HCT116 (cell line): ENCODE data around the gene HSPA12A. TPM values are rescaled to one million over a fixed set of nuclear protein-coding genes. Genes with fewer than 3 reads are reported as not detected.

Source experiments
- ATAC-seq: fragments of 200-7000 bp; cut with Tn5 transposase; 2 replicates; pipeline ENCODE4 v1.9.1; 2020; ENCODE audit warnings: mild to moderate bottlenecking, moderate library complexity
- BruUV-seq: library from RNA; stranded (reverse); fragments of 400-500 nt; replicated peaks from 2 replicates; lab custom pipeline; 2021; lab: Mats Ljungman, UMichigan
- CTCF ChIA-PET: fragments of 300-600 bp; sonication (Branson Sonifier 250); formaldehyde crosslinking; loops from one replicate; lab custom pipeline; 2021; ENCODE audit warnings: antibody characterized with exemption; lab: Charles Lee
- POLR2A ChIA-PET: fragments of 300-600, 350-600 bp; sonication (Branson Sonifier 250); formaldehyde crosslinking; loops from one replicate; lab custom pipeline; 2021; ENCODE audit warnings: antibody characterized with exemption; lab: Charles Lee
- RAD21 ChIA-PET, 2 experiments: fragments of 300-600 bp; sonication (Branson Sonifier 250); formaldehyde crosslinking; loops; one replicate each; lab custom pipeline; 2023; ENCODE audit warnings: low total read pairs in 2 of 2; ENCODE audit not compliant: uncharacterized antibody in 2 of 2, unreplicated experiment in 2 of 2, low non-redundant PET in 1 of 2; lab: Charles Lee
- DNase-seq: peaks from one replicate; pipeline ENCODE4 v3.0.0-alpha.2; 2010; ENCODE audit warnings: low read depth, low spot score
- H2AFZ ChIP-seq: fragments of 200-600 bp; shearing (Covaris generic), sonication (generic); 2 replicates; pipeline ENCODE4 v1.6.1; 2017; ENCODE audit warnings: low read depth, mixed run types, mixed read lengths, antibody characterized with exemption, low read length; ENCODE audit not compliant: poor library complexity, severe bottlenecking
- H3K27ac ChIP-seq: 2 replicates; pipeline ENCODE4 v1.5.1; 2012; ENCODE audit warnings: low read depth, low read length
- H3K27me3 ChIP-seq: fragments of 200-600 bp; sonication (generic); 2 replicates; pipeline ENCODE4 v1.6.1; 2016; ENCODE audit warnings: mixed run types, low read length, mixed read lengths; ENCODE audit not compliant: insufficient read depth
- H3K36me3 ChIP-seq, 2 experiments: fragments of 200-500 bp in 1 of 2; fragments of 200-600 bp in 1 of 2; sonication (Bioruptor generic) in 1 of 2; sonication (generic) in 1 of 2; 2 replicates each; pipeline versions ENCODE4 v1.5.1 to v1.6.1; 2014 to 2016; ENCODE audit warnings: low read length in 2 of 2, inconsistent platforms in 1 of 2, mixed read lengths in 1 of 2, mixed run types in 1 of 2; ENCODE audit not compliant: insufficient read depth in 2 of 2, control insufficient read depth in 1 of 2
- H3K4me1 ChIP-seq, 2 experiments: fragments of 200-600 bp in 1 of 2; sonication (generic) in 1 of 2; 2 replicates each; pipeline versions ENCODE4 v1.5.1 to v1.6.1; 2012 to 2017; ENCODE audit warnings: low read length in 2 of 2, inconsistent platforms in 1 of 2, mild to moderate bottlenecking in 1 of 2, mixed read lengths in 1 of 2, mixed run types in 1 of 2, moderate library complexity in 1 of 2; ENCODE audit not compliant: insufficient read depth in 2 of 2, control insufficient read depth in 1 of 2
- H3K4me2 ChIP-seq: fragments of 200-600 bp; sonication (generic); 2 replicates; pipeline ENCODE4 v1.6.1; 2017; ENCODE audit warnings: mixed run types, low read length, mixed read lengths
- H3K4me3 ChIP-seq, 2 experiments: fragments of 200-600 bp in 1 of 2; sonication (generic) in 1 of 2; replicated peaks in 1 of 2; 2 replicates each; pipeline ENCODE4 v1.5.1; 2011 to 2016; ENCODE audit warnings: low read length in 2 of 2, control low read depth in 1 of 2, low read depth in 1 of 2, mild to moderate bottlenecking in 1 of 2, mixed read lengths in 1 of 2, mixed run types in 1 of 2
- H3K79me2 ChIP-seq: fragments of 200-600 bp; sonication (generic); 2 replicates; pipeline ENCODE4 v1.6.1; 2017; ENCODE audit warnings: mild to moderate bottlenecking, mixed run types, low read length, moderate library complexity, mixed read lengths; ENCODE audit not compliant: insufficient read depth
- H3K9ac ChIP-seq: fragments of 200-600 bp; sonication (generic); 2 replicates; pipeline ENCODE4 v1.6.1; 2016; ENCODE audit warnings: low read length, mixed read lengths
- H3K9me2 ChIP-seq: fragments of 200-600 bp; sonication (generic), shearing (Covaris generic); 2 replicates; pipeline ENCODE4 v1.6.1; 2017; ENCODE audit warnings: mixed run types, mild to moderate bottlenecking, moderate library complexity; ENCODE audit not compliant: insufficient read depth
- H3K9me3 ChIP-seq, 2 experiments: fragments of 200-500 bp in 1 of 2; fragments of 200-600 bp in 1 of 2; sonication (Bioruptor generic) in 1 of 2; sonication (generic) in 1 of 2; 2 replicates each; pipeline ENCODE4 v1.6.1; 2014 to 2017; ENCODE audit warnings: low read length in 2 of 2, mixed read lengths in 2 of 2, inconsistent platforms in 1 of 2, low read depth in 1 of 2, mild to moderate bottlenecking in 1 of 2, mixed run types in 1 of 2, moderate library complexity in 1 of 2; ENCODE audit not compliant: control insufficient read depth in 1 of 2, insufficient read depth in 1 of 2
- H4K20me1 ChIP-seq: fragments of 200-600 bp; sonication (generic), shearing (Covaris generic); 2 replicates; pipeline ENCODE4 v1.6.1; 2017; ENCODE audit warnings: mixed run types, mild to moderate bottlenecking, moderate library complexity; ENCODE audit not compliant: insufficient read depth
- ATF3 ChIP-seq: IDR thresholded peaks from 2 replicates; pipeline ENCODE4 v1.6.1; 2012
- CBX3 ChIP-seq: IDR thresholded peaks from 2 replicates; pipeline ENCODE4 v1.6.1; 2012; ENCODE audit warnings: low read depth
- CTCF ChIP-seq, 3 experiments: fragments of 200-600 bp in 1 of 3; sonication (generic) in 1 of 3; IDR thresholded peaks in 2 of 3; conservative IDR thresholded peaks in 1 of 3; 2 replicates each; pipeline ENCODE4 v1.5.1; 2012 to 2017; ENCODE audit warnings: low read depth in 2 of 3, low read length in 2 of 3, antibody characterized with exemption in 1 of 3, borderline replicate concordance in 1 of 3, control low read depth in 1 of 3, mild to moderate bottlenecking in 1 of 3, mixed read lengths in 1 of 3, mixed run types in 1 of 3, moderate library complexity in 1 of 3; ENCODE audit not compliant: insufficient read depth in 1 of 3
- EGR1 ChIP-seq: IDR thresholded peaks from 2 replicates; pipeline ENCODE4 v1.6.1; 2012; ENCODE audit warnings: low read depth
- ELF1 ChIP-seq: IDR thresholded peaks from 2 replicates; pipeline ENCODE4 v1.6.1; 2012; ENCODE audit warnings: low read depth, borderline replicate concordance
- EZH2 ChIP-seq: fragments of 200-600 bp; sonication (generic); IDR thresholded peaks from 2 replicates; pipeline ENCODE4 v1.6.1; 2017; ENCODE audit warnings: antibody characterized with exemption, mixed run types
- EZH2phosphoT487 ChIP-seq: fragments of 200-600 bp; IDR thresholded peaks from 2 replicates; pipeline ENCODE4 v1.6.1; 2018; ENCODE audit warnings: antibody characterized with exemption, borderline replicate concordance
- POLR2A ChIP-seq: IDR thresholded peaks from 2 replicates; pipeline ENCODE4 v1.7.0; 2011; ENCODE audit warnings: borderline replicate concordance; ENCODE audit not compliant: insufficient read depth, insufficient read length; ENCODE audit errors: extremely low read depth
- RAD21 ChIP-seq: IDR thresholded peaks from 2 replicates; pipeline ENCODE4 v1.6.1; 2012; ENCODE audit warnings: low read depth, mild to moderate bottlenecking
- SIN3A ChIP-seq: IDR thresholded peaks from 2 replicates; pipeline ENCODE4 v1.6.1; 2012; ENCODE audit warnings: low read depth
- TCF7L2 ChIP-seq: IDR thresholded peaks from 2 replicates; pipeline ENCODE4 v1.7.0; 2011; ENCODE audit warnings: borderline replicate concordance, inconsistent platforms; ENCODE audit not compliant: insufficient read depth, insufficient read length; ENCODE audit errors: extremely low read depth
- YY1 ChIP-seq: IDR thresholded peaks from 2 replicates; pipeline ENCODE4 v1.6.1; 2011; ENCODE audit warnings: low read length, low read depth, moderate library complexity, mild to moderate bottlenecking; ENCODE audit not compliant: insufficient replicate concordance; ENCODE audit errors: extremely low read depth
- ZBTB33 ChIP-seq: IDR thresholded peaks from 2 replicates; pipeline ENCODE4 v1.6.1; 2011; ENCODE audit warnings: mild to moderate bottlenecking, low read length, moderate library complexity; ENCODE audit not compliant: insufficient replicate concordance; ENCODE audit errors: extremely low read depth
- intact Hi-C: fragments of 100-400 bp; cut with micrococcal nuclease; formaldehyde crosslinking; loops from 2 replicates; pipeline ENCODE4 v1.10.0; 2022
- total RNA-seq: library from RNA; stranded (reverse); gene quantifications from one replicate; pipeline ENCODE4 v1.2.1, GENCODE V29; 2021; ENCODE audit not compliant: unreplicated experiment

Gene HSPA12A
- total RNA-seq, 1 experiment from 2014 or later = 19.8 TPM

- peaks cover 9% of the 10 kb centered on the region; the same call in 1 of the 2 replicates for H3K27me3 ChIP-seq
- 0 out of 4 replicates have a peak, but pooled peaks cover 0 to 5% of the 10 kb centered on the region in 2 experiments for H3K4me1 ChIP-seq
- ATAC-seq (peak; percentile 97), DNase-seq (peak; percentile 66)
- CTCF ChIA-PET = interaction anchor here (1.1 to 1.6 kb wide), 3 partner anchors 19 to 23 kb away, joined by 4 to 6 read pairs (median 4); partner anchors contain the start of gene HSPA12A
- H3K27ac ChIP-seq = no peak overlapping the region
- no peak overlapping the region for H3K9ac ChIP-seq
- H3K79me2 ChIP-seq = no peaks in the 10 kb centered on the region
- no peaks in the 10 kb centered on the region for H4K20me1 ChIP-seq
- H3K9me2 ChIP-seq = no peaks in the 10 kb centered on the region
- intact Hi-C loops = loop anchor here (1.0 kb wide), 1 partner anchor 83 kb away; no protein-coding TSS in a partner anchor
- BruUV-seq = no TSS peak
- H3K4me3 ChIP-seq = no peak overlapping the region
- no peak overlapping the region for H3K4me2 ChIP-seq
- POLR2A ChIA-PET = no interaction called here
- no peaks in the 10 kb centered on the region for H3K9me3 ChIP-seq
- H2AFZ ChIP-seq = peak overlapping the region; percentile 79
- TF ChIP-seq ATF3 = no peak
- TF ChIP-seq TCF7L2 = no peak
- TF ChIP-seq CTCF (IDR thresholded peaks at IDR 0.05 in 2 of 3, conservative IDR thresholded peaks at IDR 0.05 in 1 of 3; ENCODE audit: borderline replicate concordance in 1 of 3, insufficient read depth in 1 of 3, low read depth in 2 of 3, low read length in 2 of 3) = peak; percentile 82 to 98 (median 96); a peak in 5 of 6 replicates
- TF ChIP-seq SIN3A = no peak
- no peak for TF ChIP-seq ZBTB33
- TF ChIP-seq ELF1 = no peak
- TF ChIP-seq EGR1 = no peak
- TF ChIP-seq POLR2A = no peak
- peak; percentile 86 for TF ChIP-seq RAD21
- TF ChIP-seq EZH2phosphoT487 = no peak
- no peak for TF ChIP-seq EZH2
- TF ChIP-seq YY1 = no peak
- TF ChIP-seq CBX3 = no peak
- TF ChIP-seq, all 23 proteins: peak for 2
- RAD21 ChIA-PET = interaction anchor here in 1 of 2 experiments (1.0 kb wide), 1 partner anchor 83 kb away, joined by 3 read pairs; no protein-coding TSS in a partner anchor
- no peaks in the 10 kb centered on the region for H3K36me3 ChIP-seq
Measured at GRCh38 chr10:116765648-116766081, 23.3 kb upstream of the HSPA12A start.
